Endothelial cell of umbilical vein (primary cell): Measurements from ENCODE around the gene CSNK2B. TPM values are rescaled to one million over a fixed set of nuclear protein-coding genes. Genes with fewer than 3 reads are reported as not detected.
A peak's percentile ranks its signal among the peaks of the same experiment; 100 is the strongest.

Experiments
- BruUV-seq: library from RNA; stranded (reverse); fragments of 400-500 nt; replicated peaks from 2 replicates; lab custom pipeline; 2021; lab: Mats Ljungman, UMichigan
- CTCF ChIA-PET: fragments of 300-600, 350-600 bp; sonication (Branson Sonifier 250); formaldehyde crosslinking; loops from one replicate; lab custom pipeline; 2021; ENCODE audit warnings: antibody characterized with exemption, inconsistent platforms; lab: Charles Lee
- POLR2A ChIA-PET: fragments of 300-600, 350-600 bp; sonication (Branson Sonifier 250); formaldehyde crosslinking; loops from one replicate; lab custom pipeline; 2021; ENCODE audit warnings: antibody characterized with exemption, inconsistent platforms; lab: Charles Lee
- DNase-seq: peaks from one replicate; pipeline ENCODE4 v3.0.0-alpha.2; 2011; ENCODE audit warnings: low read depth, low spot score
- FAIRE-seq: peaks from 2 replicates; lab custom pipeline; 2011; peaks lifted over from hg19 to GRCh38; lab: Jason Lieb, UNC
- H2AFZ ChIP-seq: 2 replicates; pipeline ENCODE4 v1.6.0; 2012; ENCODE audit warnings: low read depth, low read length, control low read depth, inconsistent platforms
- H3K27ac ChIP-seq: 2 replicates; pipeline ENCODE4 v1.5.1; 2011; ENCODE audit warnings: low read depth, mild to moderate bottlenecking, control low read depth, low read length, moderate library complexity; ENCODE audit not compliant: insufficient read depth
- H3K27me3 ChIP-seq, 2 experiments: 2 replicates each; pipeline versions ENCODE4 v1.6.0 to v1.6.1; 2011; ENCODE audit warnings: low read length in 2 of 2, mixed read lengths in 1 of 2; ENCODE audit not compliant: control insufficient read depth in 2 of 2, insufficient read depth in 2 of 2
- H3K36me3 ChIP-seq, 2 experiments: 2 replicates in 1 of 2; 3 replicates in 1 of 2; pipeline ENCODE4 v1.5.1; 2011; ENCODE audit warnings: low read length in 2 of 2, mild to moderate bottlenecking in 1 of 2, moderate library complexity in 1 of 2; ENCODE audit not compliant: control insufficient read depth in 2 of 2, insufficient read depth in 2 of 2; ENCODE audit errors: extremely low read depth in 1 of 2
- H3K4me1 ChIP-seq: 3 replicates; pipeline ENCODE4 v1.5.1; 2011; ENCODE audit warnings: mild to moderate bottlenecking, low read length; ENCODE audit not compliant: control insufficient read depth, insufficient read depth; ENCODE audit errors: extremely low read depth
- H3K4me2 ChIP-seq: 2 replicates; pipeline ENCODE4 v1.6.1; 2011; ENCODE audit warnings: low read length, control low read depth, mixed read lengths; ENCODE audit not compliant: insufficient read depth
- H3K4me3 ChIP-seq, 3 experiments: fragments of 200-600 bp in 1 of 3; sonication (generic), shearing (Covaris generic) in 1 of 3; replicated peaks in 1 of 3; 2 replicates each; pipeline ENCODE4 v1.5.1; 2011 to 2016; ENCODE audit warnings: control low read depth in 3 of 3, low read length in 3 of 3, mild to moderate bottlenecking in 2 of 3, inconsistent platforms in 1 of 3, low read depth in 1 of 3, moderate library complexity in 1 of 3; ENCODE audit not compliant: insufficient read depth in 1 of 3
- H3K79me2 ChIP-seq: 2 replicates; pipeline ENCODE4 v1.6.0; 2012; ENCODE audit warnings: low read length, inconsistent platforms; ENCODE audit not compliant: control insufficient read depth, insufficient read depth
- H3K9ac ChIP-seq: replicated peaks from 2 replicates; pipeline ENCODE3; 2011; ENCODE audit warnings: low read length, control low read depth; ENCODE audit not compliant: insufficient read depth; ENCODE audit errors: extremely low read depth
- H3K9me1 ChIP-seq: replicated peaks from 3 replicates; pipeline ENCODE4 v1.6.0; 2011; ENCODE audit warnings: mild to moderate bottlenecking, low read length; ENCODE audit not compliant: control insufficient read depth, insufficient read depth; ENCODE audit errors: extremely low read depth
- H3K9me3 ChIP-seq: replicated peaks from 2 replicates; pipeline ENCODE4 v1.5.1; 2012; ENCODE audit warnings: low read length, inconsistent platforms; ENCODE audit not compliant: control insufficient read depth, insufficient read depth
- H4K20me1 ChIP-seq: replicated peaks from 2 replicates; pipeline ENCODE3; 2011; ENCODE audit warnings: mild to moderate bottlenecking, low read length; ENCODE audit not compliant: control insufficient read depth, insufficient read depth; ENCODE audit errors: extremely low read depth
- GATA2 ChIP-seq: IDR thresholded peaks from 2 replicates; pipeline ENCODE4 v1.7.0; 2011; ENCODE audit warnings: low read depth, mild to moderate bottlenecking, moderate library complexity, mixed read lengths, low read length; ENCODE audit not compliant: insufficient read length, insufficient read depth
- MAX ChIP-seq: IDR thresholded peaks from 2 replicates; pipeline ENCODE4 v1.6.1; 2011; ENCODE audit not compliant: insufficient read depth, insufficient read length
- POLR2AphosphoS5 ChIP-seq: IDR thresholded peaks from 2 replicates; pipeline ENCODE4 v1.6.1; 2012; ENCODE audit warnings: low read depth, mild to moderate bottlenecking, control low read depth, low read length, moderate library complexity; ENCODE audit not compliant: insufficient read depth
- dilution Hi-C: fragments of 300-500 bp; cut with MboI; formaldehyde crosslinking; loops from one replicate; pipeline ENCODE4 v1.15.0; 2019; ENCODE audit warnings: low sequenced_read_pairs; ENCODE audit not compliant: extremely low pct_ligation_motif_present
- intact Hi-C: fragments of 100-400 bp; cut with micrococcal nuclease; formaldehyde crosslinking; loops from one replicate; pipeline ENCODE4 v1.10.0; 2022
- polyA plus RNA-seq, 4 experiments: library from polyadenylated mRNA; depleted of rRNA in 3 of 4; stranded (reverse) in 3 of 4; unstranded in 1 of 4; fragments of >200 nt; gene quantifications; 2 replicates each; pipeline versions ENCODE4 v1.2.1 to v1.2.3, GENCODE V29; 2011 to 2012; ENCODE audit warnings: missing spikeins in 1 of 4
- total RNA-seq: library from RNA; stranded (reverse); gene quantifications from 2 replicates; pipeline ENCODE4 v1.2.3, GENCODE V29; 2021

Gene CSNK2B
- total and polyA plus RNA-seq, 2 donors (not counting 3 experiments of a cell fraction or from before 2014, with no cell fraction given), result 159 to 206 TPM

- no peaks in the 10 kb centered on the region for H3K79me2 ChIP-seq
- ChIA-PET CTCF (interaction anchor here (1.2 to 2.3 kb wide), 5 partner anchors 8 to 59 kb away, joined by 3 to 14 read pairs (median 4); partner anchors contain the start of genes ABHD16A and DDAH2), POLR2A (interaction anchor here (0.5 to 1.3 kb wide), 4 partner anchors 7 to 103 kb away, joined by 3 to 7 read pairs (median 3); partner anchors contain the start of genes ABHD16A and CLIC1)
- intact Hi-C loops (no loop called here), dilution Hi-C loops (no loop called here)
- no peaks in the 10 kb centered on the region for H3K36me3 ChIP-seq
- no peak for TF ChIP-seq MAX
- no peak for FAIRE-seq
- H4K20me1 ChIP-seq, result no peaks in the 10 kb centered on the region
- H3K9ac ChIP-seq, result no peak overlapping the region
- DNase-seq, result no peak
- peaks cover 8% of the 10 kb centered on the region for H3K4me1 ChIP-seq
- BruUV-seq, result no TSS peak
- H3K9me1 ChIP-seq, result no peaks in the 10 kb centered on the region
- no peaks in the 10 kb centered on the region for H3K9me3 ChIP-seq
- H3K27ac ChIP-seq, result no peak overlapping the region
- no peaks in the 10 kb centered on the region for H3K27me3 ChIP-seq
- no peak overlapping the region for H3K4me2 ChIP-seq
- peak overlapping the region; percentile 52 for H2AFZ ChIP-seq
- no peak overlapping the region for H3K4me3 ChIP-seq
These were observed 44.8 kb downstream of the CSNK2B start for GRCh38 chr6:31710523-31711219.

GRCh38 chr6:31711233-31711632 is 45.4 kb downstream of the CSNK2B start:
- Histone ChIP-seq H3K79me2 (no peaks in the 10 kb centered on the region), H3K27ac (no peak overlapping the region), H2AFZ (peak overlapping the region; percentile 52), H3K27me3 (no peaks in the 10 kb centered on the region), H3K4me2 (no peak overlapping the region), H3K9ac (no peak overlapping the region), H3K9me1 (no peaks in the 10 kb centered on the region), H4K20me1 (no peaks in the 10 kb centered on the region), H3K36me3 (no peaks in the 10 kb centered on the region), H3K9me3 (no peaks in the 10 kb centered on the region), H3K4me1 (peaks cover 8% of the 10 kb centered on the region), H3K4me3 (no peak overlapping the region)
- dilution Hi-C loops (no loop called here), intact Hi-C loops (no loop called here)
- DNase-seq (peak; percentile 20), FAIRE-seq (peak; percentile 55)
- peak; percentile 27 for TF ChIP-seq POLR2AphosphoS5
- TF ChIP-seq GATA2, result peak; percentile 36
- TF ChIP-seq MAX, result no peak
- ChIA-PET CTCF (interaction anchor here (1.2 to 2.3 kb wide), 5 partner anchors 9 to 58 kb away, joined by 3 to 14 read pairs (median 4); partner anchors contain the start of genes ABHD16A and DDAH2), POLR2A (interaction anchor here (0.5 to 1.3 kb wide), 4 partner anchors 8 to 103 kb away, joined by 3 to 7 read pairs (median 3); partner anchors contain the start of genes ABHD16A and CLIC1)
- no TSS peak for BruUV-seq
